Gastroesophageal sphincter (tissue), 3 donors: ENCODE data around the gene CCDC171.

ENCODE experiments used
- EP300 ChIP-seq: sonication (generic); formaldehyde crosslinking; IDR thresholded peaks from one replicate; pipeline ENCODE4 v1.6.1; 2017; ENCODE audit warnings: antibody characterized with exemption, mild to moderate bottlenecking
- POLR2A ChIP-seq, 2 donors: fragments of 450-650 bp; IDR thresholded peaks; one replicate each; pipeline ENCODE4 v1.6.1; 2017; ENCODE audit warnings: antibody characterized with exemption in 2 of 2, mild to moderate bottlenecking in 2 of 2, moderate library complexity in 1 of 2
- POLR2AphosphoS5 ChIP-seq: sonication (generic); formaldehyde crosslinking; IDR thresholded peaks from one replicate; pipeline ENCODE4 v1.6.1; 2017; ENCODE audit warnings: antibody characterized with exemption
- TF ChIP-seq, protein P1 (sequence below), 4 experiments: fragments of 200-600 bp in 2 of 4; fragments of 450-650 bp in 2 of 4; sonication (generic) in 1 of 4; IDR thresholded peaks; one replicate each; pipeline ENCODE4 v1.5.1; 2017 to 2019; ENCODE audit warnings: antibody characterized with exemption in 4 of 4, mild to moderate bottlenecking in 2 of 4, moderate library complexity in 2 of 4

DNA sequence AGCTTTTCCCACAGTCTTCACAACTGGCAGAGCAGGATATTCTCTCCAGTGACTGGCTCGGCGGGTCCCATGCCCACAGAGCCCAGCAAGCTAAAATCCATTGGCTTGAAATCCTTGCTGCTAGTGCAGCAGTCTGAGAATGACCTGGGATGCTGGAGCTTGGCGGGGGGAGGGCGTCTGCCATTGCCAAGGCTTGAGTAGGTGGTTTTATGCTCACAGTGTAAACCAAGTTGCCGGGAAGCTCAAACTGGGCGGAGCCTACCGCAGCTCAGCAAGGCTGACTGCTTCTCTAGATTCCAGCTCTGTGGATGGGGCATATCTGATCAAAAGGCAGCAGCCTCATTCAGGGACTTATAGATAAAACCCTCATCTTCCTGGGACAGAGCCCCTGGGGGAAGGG is 194.1 kb downstream of the CCDC171 start:
- TF ChIP-seq, protein P1, sequence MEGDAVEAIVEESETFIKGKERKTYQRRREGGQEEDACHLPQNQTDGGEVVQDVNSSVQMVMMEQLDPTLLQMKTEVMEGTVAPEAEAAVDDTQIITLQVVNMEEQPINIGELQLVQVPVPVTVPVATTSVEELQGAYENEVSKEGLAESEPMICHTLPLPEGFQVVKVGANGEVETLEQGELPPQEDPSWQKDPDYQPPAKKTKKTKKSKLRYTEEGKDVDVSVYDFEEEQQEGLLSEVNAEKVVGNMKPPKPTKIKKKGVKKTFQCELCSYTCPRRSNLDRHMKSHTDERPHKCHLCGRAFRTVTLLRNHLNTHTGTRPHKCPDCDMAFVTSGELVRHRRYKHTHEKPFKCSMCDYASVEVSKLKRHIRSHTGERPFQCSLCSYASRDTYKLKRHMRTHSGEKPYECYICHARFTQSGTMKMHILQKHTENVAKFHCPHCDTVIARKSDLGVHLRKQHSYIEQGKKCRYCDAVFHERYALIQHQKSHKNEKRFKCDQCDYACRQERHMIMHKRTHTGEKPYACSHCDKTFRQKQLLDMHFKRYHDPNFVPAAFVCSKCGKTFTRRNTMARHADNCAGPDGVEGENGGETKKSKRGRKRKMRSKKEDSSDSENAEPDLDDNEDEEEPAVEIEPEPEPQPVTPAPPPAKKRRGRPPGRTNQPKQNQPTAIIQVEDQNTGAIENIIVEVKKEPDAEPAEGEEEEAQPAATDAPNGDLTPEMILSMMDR (IDR thresholded peaks at IDR 0.05) = no peak
- TF ChIP-seq POLR2A (IDR thresholded peaks at IDR 0.05) (no peak), EP300 (no peak), POLR2AphosphoS5 (no peak)
